Stimulated activated naive B cell treated with anti-CD40 and anti-IgM and Interleukin-4, amounts not matched to agents 10 μg/mL and 1 μg/mL and 100 μg/mL, for 72 hours (primary cell): ENCODE data around the gene KRTAP12-3.
"Not testable (repeated sequence)": the region's sequence is repeated elsewhere in the genome, so short reads cannot be mapped to it uniquely, and the experiment has no call there.

Source experiments
- ATAC-seq, 2 donors: fragments of 150-1000 bp; cut with Tn5 transposase; replicated peaks; 2 replicates each; pipeline ENCODE4 v1.10.0; 2021; ENCODE audit warnings: moderate library complexity in 1 of 2
- DNase-seq: peaks from one replicate; pipeline ENCODE4 v3.0.0; 2021
- H3K27ac Mint-ChIP-seq: one replicate; pipeline ENCODE4 v1.8.0; 2022; ENCODE audit warnings: mild to moderate bottlenecking, mixed read lengths
- H3K27me3 Mint-ChIP-seq, 2 donors: one replicate each; pipeline ENCODE4 v1.8.0; 2022; ENCODE audit warnings: mixed read lengths in 2 of 2
- H3K36me3 Mint-ChIP-seq, 2 donors: one replicate each; pipeline ENCODE4 v1.8.0; 2022; ENCODE audit warnings: mixed read lengths in 2 of 2, mild to moderate bottlenecking in 1 of 2
- H3K4me1 Mint-ChIP-seq, 2 donors: one replicate each; pipeline ENCODE4 v1.8.0; 2022; ENCODE audit warnings: mixed read lengths in 2 of 2, mild to moderate bottlenecking in 1 of 2
- H3K4me3 Mint-ChIP-seq, 2 donors: one replicate each; pipeline ENCODE4 v1.8.0; 2022; ENCODE audit warnings: mild to moderate bottlenecking in 2 of 2, mixed read lengths in 2 of 2, moderate library complexity in 1 of 2
- H3K9me3 Mint-ChIP-seq, 2 donors: one replicate each; pipeline ENCODE4 v1.8.0; 2022; ENCODE audit warnings: mixed read lengths in 2 of 2, mild to moderate bottlenecking in 1 of 2

The KRTAP12-3 gene, protein sequence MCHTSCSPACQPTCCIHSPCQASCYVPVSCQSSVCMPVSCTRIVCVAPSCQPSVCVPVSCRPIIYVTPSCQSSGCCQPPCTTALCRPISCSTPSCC

DNA sequence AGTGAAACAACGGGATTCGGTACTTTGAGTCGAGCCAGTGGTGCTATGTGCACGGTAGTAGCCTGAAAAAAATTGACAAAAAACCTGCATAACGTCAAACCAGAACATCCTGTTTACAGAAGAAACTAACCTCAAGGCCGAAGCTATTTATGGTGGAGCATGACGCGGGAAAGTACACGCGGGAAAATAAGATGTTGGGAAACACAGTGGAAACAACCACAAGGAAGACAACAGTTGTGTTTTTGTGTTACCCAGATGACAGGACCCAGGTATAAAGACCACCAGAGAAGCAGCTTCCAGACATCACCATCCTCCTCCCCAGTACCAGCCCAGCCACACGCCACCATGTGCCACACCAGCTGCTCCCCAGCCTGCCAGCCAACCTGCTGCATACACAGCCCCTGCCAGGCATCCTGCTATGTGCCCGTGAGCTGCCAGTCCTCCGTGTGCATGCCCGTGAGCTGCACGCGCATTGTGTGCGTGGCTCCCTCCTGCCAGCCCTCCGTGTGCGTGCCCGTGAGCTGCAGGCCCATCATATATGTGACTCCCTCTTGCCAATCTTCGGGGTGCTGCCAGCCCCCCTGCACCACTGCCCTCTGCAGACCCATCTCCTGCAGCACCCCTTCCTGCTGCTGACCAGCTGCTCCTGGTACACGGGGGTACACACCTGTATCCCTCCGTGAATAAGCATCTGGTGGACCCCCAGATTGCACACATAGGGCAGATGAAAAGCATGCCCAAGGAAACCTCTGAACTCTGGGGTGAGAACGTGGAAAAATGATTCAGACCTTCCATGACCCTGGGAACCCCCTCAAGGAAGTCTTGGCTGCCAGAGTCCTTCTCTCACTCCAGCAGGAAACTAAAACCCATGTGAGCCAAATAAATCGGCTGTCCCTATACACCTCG lies at the start of gene KRTAP12-3:
TSS of gene KRTAP12-3 (plus strand) at position 298 of the 906 bp plus-strand sequence. CDS start at position 346, 48 bp downstream.
- no peaks in the 10 kb centered on the region for H3K4me1 Mint-ChIP-seq
- H3K27me3 Mint-ChIP-seq = peaks cover 46 to 54% of the 10 kb centered on the region in 2 donors
- no peak for ATAC-seq
- H3K9me3 Mint-ChIP-seq = peaks cover 18 to 21% of the 10 kb centered on the region in 2 donors
- no peak within 1 kb of the TSS for H3K4me3 Mint-ChIP-seq
- peaks cover 0 to 8% of the 10 kb centered on the region in 2 donors for H3K36me3 Mint-ChIP-seq
- no peak for DNase-seq
- no peak within 1 kb of the TSS for H3K27ac Mint-ChIP-seq

DNA sequence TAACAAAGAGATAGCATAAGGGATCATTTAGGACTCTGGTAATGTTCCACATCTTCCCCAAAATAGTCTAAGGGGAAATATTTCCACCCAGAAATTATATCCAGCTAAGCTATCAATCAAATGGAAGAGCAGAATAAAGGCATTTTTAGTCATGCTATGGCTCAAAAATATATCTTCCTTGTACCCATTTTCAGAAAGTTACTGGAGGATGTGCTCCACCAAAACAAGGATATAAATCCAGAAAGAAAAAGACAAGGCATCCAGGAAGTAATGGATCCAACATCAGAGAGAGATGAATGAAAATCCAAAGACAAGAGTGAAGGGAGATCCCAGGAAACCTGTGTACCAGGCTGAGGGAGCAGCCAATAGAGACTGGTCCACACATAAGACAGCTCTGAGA lies 48.5 kb upstream of the KRTAP12-3 start:
- Mint-ChIP-seq H3K4me3 (no peak overlapping the region), H3K9me3 (peaks cover 22 to 26% of the 10 kb centered on the region in 2 donors), H3K27ac (no peak overlapping the region), H3K36me3 (peaks cover 3 to 8% of the 10 kb centered on the region in 2 donors), H3K27me3 (peaks cover 36 to 44% of the 10 kb centered on the region in 2 donors), H3K4me1 (no peaks in the 10 kb centered on the region)
- ATAC-seq (no peak), DNase-seq (no peak)

DNA sequence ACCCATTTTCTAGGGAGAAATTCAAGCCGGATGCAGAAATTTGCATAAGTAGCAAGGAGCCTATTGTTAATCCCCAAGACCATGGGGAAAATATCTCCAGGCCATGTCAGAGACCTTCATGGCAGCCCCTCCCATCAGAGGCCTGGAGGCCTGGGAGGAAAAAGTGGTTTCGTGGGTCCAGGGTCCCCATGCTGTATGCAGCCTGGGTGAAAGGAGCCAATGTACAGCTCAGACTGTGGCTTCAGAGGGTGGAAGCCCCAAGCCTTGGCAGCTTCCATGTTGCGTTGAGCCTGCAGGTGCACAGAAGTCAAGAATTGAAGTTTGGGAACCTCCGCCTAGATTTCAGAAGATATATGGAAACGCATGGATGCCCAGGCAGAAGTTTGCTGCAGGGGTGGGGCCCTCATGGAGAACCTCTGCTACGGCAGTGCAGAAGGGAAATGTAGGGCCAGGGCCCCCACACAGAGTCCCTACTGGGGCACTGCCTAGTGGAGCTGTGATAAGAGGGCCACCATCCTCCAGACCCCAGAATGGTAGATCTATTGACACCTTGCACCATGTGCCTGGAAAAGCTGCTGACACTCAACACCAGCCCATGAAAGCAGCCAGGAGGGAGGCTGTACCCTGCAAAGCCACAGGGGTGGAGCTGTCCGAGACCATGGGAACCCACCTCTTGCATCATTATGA lies 47.4 kb upstream of the KRTAP12-3 start:
- DNase-seq, H3K27ac Mint-ChIP-seq, H3K4me1 Mint-ChIP-seq, H3K36me3 Mint-ChIP-seq, ATAC-seq, H3K4me3 Mint-ChIP-seq: not testable (repeated sequence)
- peaks cover 22 to 26% of the 10 kb centered on the region in 2 donors for H3K9me3 Mint-ChIP-seq
- H3K27me3 Mint-ChIP-seq = peaks cover 36 to 40% of the 10 kb centered on the region in 2 donors

DNA sequence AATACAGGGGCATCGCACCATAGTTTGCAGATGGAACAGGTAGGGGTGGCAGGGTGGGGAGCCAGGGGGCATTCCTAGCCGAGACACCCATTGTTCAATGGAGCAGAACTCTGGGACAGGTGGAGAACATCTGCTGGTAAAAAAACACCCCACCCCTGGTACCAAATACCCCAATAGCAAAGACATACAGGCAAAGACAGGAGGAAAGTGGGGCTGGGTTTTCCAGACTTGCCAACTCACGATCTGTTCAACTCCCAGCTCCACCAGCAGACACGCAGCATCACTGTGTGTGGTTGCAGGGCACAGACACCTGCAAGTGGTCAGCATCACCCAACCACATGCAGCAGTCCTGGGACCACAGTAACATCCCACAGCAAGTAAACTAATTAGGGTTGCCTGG lies 46.2 kb upstream of the KRTAP12-3 start:
- Mint-ChIP-seq H3K9me3 (peaks cover 20 to 26% of the 10 kb centered on the region in 2 donors), H3K4me1 (no peaks in the 10 kb centered on the region), H3K4me3 (no peak overlapping the region), H3K27me3 (peaks cover 32% of the 10 kb centered on the region in 2 donors), H3K27ac (no peak overlapping the region), H3K36me3 (peaks cover 3 to 8% of the 10 kb centered on the region in 2 donors)
- ATAC-seq = no peak
- DNase-seq = no peak

DNA sequence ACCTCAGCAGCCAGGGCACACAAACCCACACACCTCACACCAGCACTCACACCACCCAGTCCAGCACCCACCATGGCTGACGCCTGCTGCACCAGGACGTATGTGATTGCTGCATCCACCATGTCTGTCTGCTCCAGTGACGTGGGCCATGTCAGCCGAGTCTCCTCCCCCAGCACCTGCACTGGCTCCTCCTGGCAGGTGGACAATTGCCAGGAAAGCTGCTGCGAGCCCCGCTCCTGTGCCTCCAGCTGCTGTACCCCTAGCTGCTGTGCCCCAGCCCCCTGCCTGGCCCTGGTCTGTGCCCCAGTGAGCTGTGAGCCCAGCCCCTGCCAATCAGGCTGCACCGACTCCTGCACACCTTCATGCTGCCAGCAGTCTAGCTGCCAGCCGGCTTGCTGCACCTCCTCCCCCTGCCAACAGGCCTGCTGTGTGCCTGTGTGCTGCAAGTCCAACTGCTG lies 45.7 kb upstream of the KRTAP12-3 start, which contains the start of gene KRTAP10-8:
TSS of gene KRTAP10-8 (plus strand) at position 51 of the 458 bp plus-strand sequence. CDS start at position 73, 22 bp downstream.
- Mint-ChIP-seq H3K27ac (no peak within 1 kb of the TSS), H3K36me3 (peaks cover 3 to 8% of the 10 kb centered on the region in 2 donors), H3K4me3 (no peak within 1 kb of the TSS), H3K9me3 (peaks cover 19 to 26% of the 10 kb centered on the region in 2 donors), H3K4me1 (no peaks in the 10 kb centered on the region), H3K27me3 (peaks cover 28 to 30% of the 10 kb centered on the region in 2 donors)
- no peak for ATAC-seq
- no peak for DNase-seq

DNA sequence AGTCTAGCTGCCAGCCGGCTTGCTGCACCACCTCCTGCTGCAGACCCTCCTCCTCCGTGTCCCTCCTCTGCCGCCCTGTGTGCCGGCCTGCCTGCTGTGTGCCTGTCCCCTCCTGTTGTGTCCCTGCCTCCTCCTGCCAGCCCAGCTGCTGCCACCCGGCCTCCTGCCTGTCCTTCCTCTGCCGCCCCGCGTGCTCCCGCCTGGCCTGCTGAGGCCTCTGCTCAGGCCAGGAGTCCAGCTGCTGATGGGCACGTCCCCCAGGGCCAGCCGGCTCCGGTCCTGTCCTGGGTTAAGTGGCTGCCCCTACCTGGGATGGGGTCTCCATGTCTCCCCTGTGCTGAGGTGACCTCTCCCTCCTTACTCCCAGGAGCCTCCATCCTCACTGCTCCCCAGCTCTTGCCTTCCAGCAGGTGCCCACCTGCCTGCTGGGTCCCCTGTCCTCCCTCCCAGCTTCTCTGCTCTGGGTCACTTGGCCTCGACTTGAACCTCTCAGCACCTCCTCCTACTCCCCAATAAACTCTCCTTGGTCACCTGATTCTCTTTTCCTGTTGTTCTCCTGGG lies 45.0 kb upstream of the KRTAP12-3 start:
- Mint-ChIP-seq H3K9me3 (peaks cover 19 to 26% of the 10 kb centered on the region in 2 donors), H3K4me1 (no peaks in the 10 kb centered on the region), H3K36me3 (peaks cover 3 to 8% of the 10 kb centered on the region in 2 donors), H3K27me3 (peaks cover 26 to 27% of the 10 kb centered on the region in 2 donors), H3K27ac (no peak overlapping the region), H3K4me3 (no peak overlapping the region)
- DNase-seq = no peak
- no peak for ATAC-seq

DNA sequence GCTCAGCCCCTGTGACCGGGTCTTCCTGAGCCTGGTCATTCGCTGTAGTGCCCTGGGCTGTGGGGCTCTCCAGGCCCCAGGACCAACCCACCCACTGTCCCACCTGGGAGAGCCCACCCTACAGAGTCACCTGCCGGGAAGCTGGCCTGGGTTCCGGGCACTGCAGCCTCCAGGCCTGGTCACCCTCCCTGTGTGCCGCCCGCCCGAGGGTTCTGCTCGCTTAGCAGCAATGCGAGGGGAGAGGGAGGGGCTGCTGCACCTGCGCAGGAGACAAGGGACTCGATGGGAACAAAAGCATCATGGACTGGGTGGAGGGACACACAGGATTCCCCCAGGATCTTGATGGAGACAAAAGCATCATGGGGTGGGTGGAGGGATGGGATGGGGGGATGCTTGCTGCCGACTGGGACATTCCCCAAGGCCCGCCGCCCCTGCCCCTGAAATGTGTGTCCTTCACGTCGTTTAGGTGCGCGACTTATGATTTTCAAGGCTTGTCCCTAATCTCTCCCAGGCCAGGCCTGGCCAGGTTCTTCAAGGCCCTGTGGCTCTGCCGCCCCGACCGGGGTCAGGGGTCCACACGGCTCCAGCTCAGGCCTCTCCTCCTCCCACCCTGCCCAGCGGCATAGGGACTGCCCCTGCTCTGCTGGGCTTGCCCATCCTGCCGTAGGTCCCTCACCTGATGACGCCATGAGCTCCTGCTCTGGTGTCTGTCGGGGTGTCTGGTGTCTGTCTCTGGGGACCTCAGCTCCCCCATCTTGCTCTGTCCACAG lies 44.2 kb upstream of the KRTAP12-3 start:
- Mint-ChIP-seq H3K36me3 (peaks cover 3 to 8% of the 10 kb centered on the region in 2 donors), H3K27ac (no peak overlapping the region), H3K4me1 (peaks cover 4 to 5% of the 10 kb centered on the region in 2 donors), H3K4me3 (no peak overlapping the region), H3K27me3 (peaks cover 24 to 27% of the 10 kb centered on the region in 2 donors), H3K9me3 (peaks cover 20 to 26% of the 10 kb centered on the region in 2 donors)
- no peak for ATAC-seq
- DNase-seq = no peak

DNA sequence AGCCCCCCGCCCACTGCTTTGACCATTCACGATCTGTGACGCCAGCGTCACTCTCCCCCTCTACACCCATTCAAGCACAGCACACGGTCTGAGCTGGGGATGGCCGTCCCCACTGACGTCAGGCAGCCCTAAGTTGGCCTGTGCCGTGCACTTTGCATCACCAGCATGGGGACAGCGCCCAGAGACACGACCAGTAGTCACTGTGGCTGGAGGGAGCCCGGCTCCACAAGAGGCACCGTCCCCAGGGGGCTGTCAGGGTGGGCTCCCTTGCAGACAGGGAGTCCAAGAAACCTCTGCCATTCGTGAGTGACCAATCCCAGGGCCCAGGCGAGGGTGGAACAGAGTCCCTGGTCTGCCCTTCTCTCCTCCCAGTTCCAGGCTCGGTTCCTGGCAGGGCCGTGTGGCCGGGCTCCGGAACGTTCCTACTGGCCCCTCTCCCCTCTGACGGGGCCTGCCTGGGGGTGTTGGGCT lies 43.5 kb upstream of the KRTAP12-3 start:
- peaks cover 3 to 13% of the 10 kb centered on the region in 2 donors for H3K36me3 Mint-ChIP-seq
- H3K27ac Mint-ChIP-seq = no peak overlapping the region

DNA sequence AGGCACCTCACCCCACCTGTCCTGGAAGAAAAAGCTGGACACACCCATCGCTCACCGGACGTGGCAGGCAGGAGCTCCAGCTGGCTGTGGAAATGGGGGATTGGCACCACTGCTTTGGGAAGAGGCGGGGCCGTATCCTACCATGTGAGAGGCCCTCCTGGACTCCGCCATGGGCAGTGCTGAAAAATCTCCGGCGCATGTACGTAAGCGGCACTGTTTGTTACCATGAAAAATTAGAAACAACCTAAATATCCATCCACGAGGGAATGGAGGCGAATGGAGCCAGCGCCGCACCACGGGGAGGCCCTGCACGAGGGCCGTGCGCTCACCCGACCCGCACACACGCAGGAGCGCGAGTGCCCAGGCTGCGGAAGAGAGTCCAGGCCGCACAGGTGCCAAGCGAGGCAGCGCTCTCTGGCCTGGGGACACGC lies 42.8 kb upstream of the KRTAP12-3 start:
- peaks cover 21 to 22% of the 10 kb centered on the region in 2 donors for H3K9me3 Mint-ChIP-seq
- no peak overlapping the region for H3K4me3 Mint-ChIP-seq
- DNase-seq (no peak), ATAC-seq (no peak)
- peaks cover 10 to 11% of the 10 kb centered on the region in 2 donors for H3K4me1 Mint-ChIP-seq
- peaks cover 17 to 24% of the 10 kb centered on the region in 2 donors for H3K27me3 Mint-ChIP-seq
- peaks cover 3 to 21% of the 10 kb centered on the region in 2 donors for H3K36me3 Mint-ChIP-seq
- H3K27ac Mint-ChIP-seq = no peak overlapping the region

More for the DNA sequence above, 43.5 kb upstream of the KRTAP12-3 start:
- H3K4me3 Mint-ChIP-seq = no peak overlapping the region
- peaks cover 21 to 23% of the 10 kb centered on the region in 2 donors for H3K9me3 Mint-ChIP-seq
- peaks cover 10 to 11% of the 10 kb centered on the region in 2 donors for H3K4me1 Mint-ChIP-seq
- ATAC-seq = no peak
- DNase-seq = no peak
- H3K27me3 Mint-ChIP-seq = peaks cover 21 to 24% of the 10 kb centered on the region in 2 donors

DNA sequence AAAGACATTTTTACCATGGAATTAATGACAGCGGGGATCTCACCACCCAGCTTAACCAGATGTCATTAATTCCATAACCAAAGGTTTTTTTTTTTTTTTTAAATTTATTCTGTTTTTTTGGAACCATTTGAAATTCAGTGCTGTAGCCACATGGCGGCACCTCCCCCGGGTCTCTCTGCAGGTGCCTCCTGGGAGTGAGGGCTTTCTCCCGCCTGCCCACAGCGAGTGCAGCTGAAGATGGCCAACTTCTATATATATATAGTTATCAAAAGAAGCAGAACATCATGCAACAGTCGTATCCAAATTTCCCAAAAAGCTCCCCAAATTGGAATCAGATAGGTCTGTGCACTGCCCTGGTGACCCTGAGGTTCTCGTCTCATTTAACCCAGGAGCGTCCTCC lies 42.3 kb upstream of the KRTAP12-3 start:
- H3K4me1 Mint-ChIP-seq = peaks cover 10 to 11% of the 10 kb centered on the region in 2 donors
- H3K36me3 Mint-ChIP-seq = peaks cover 3 to 23% of the 10 kb centered on the region in 2 donors
- DNase-seq (no peak), ATAC-seq (no peak)
- H3K27me3 Mint-ChIP-seq = peaks cover 17 to 24% of the 10 kb centered on the region in 2 donors
- no peak overlapping the region for H3K4me3 Mint-ChIP-seq
- H3K27ac Mint-ChIP-seq = no peak overlapping the region
- H3K9me3 Mint-ChIP-seq = peaks cover 20 to 23% of the 10 kb centered on the region in 2 donors

DNA sequence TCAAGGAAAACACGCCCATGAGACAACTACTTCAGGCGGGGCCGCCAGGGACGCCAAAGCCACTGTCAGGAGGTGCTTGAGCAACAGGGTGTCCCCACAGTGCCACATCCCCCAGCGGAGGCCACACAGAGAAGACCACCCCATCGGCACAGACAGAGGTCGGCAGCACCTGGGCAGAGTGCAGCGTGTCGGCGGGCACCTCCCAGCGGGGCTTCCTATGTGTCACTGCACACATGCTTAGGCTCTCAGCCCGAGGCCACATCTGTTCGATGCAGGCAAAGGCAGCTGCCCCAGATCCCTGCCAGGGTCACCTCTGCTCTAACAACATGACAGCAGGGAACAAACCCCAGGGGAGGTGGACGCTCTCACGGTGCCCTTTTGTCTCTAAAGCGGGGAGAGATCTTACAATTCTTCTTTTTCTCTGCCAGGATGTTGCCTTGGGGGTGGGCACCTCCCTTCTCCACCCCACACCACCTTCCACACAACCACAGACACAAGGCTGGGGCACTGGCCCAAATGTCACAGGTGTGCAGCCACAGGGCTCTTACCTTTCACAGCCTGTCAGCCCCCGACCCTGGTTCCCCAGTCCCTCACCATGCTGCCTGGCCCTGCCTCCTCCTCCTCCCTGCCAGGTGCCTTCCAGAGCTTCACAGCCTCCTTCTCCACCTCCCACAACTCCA lies 41.7 kb upstream of the KRTAP12-3 start:
- Mint-ChIP-seq H3K4me1 (peaks cover 10 to 11% of the 10 kb centered on the region in 2 donors), H3K9me3 (peaks cover 17 to 28% of the 10 kb centered on the region in 2 donors), H3K36me3 (peaks cover 4 to 27% of the 10 kb centered on the region in 2 donors), H3K27me3 (peaks cover 17 to 24% of the 10 kb centered on the region in 2 donors), H3K4me3 (no peak overlapping the region), H3K27ac (no peak overlapping the region)
- DNase-seq (no peak), ATAC-seq (no peak)

DNA sequence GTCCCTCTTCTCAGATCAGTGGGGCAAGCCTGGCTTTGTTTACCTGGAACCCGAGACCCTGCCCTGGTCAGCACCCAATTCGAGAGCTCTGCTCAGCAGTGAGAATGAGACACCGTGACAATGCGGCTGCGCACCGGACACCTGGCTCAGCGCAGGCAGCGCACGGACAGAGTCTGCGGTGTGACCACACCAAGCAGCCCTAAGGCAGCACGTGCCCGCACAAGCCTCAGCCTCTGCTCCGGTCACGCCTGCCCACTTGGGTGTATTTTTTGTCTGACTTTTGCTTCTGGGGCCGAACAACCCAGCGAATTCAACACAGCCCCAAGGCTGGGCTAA lies 41.2 kb upstream of the KRTAP12-3 start:
- peaks cover 1 to 23% of the 10 kb centered on the region in 2 donors for H3K36me3 Mint-ChIP-seq
- DNase-seq (no peak), ATAC-seq (no peak)
- peaks cover 10 to 11% of the 10 kb centered on the region in 2 donors for H3K4me1 Mint-ChIP-seq
- no peak overlapping the region for H3K4me3 Mint-ChIP-seq
- H3K9me3 Mint-ChIP-seq = peaks cover 14 to 23% of the 10 kb centered on the region in 2 donors
- H3K27me3 Mint-ChIP-seq = peaks cover 17 to 24% of the 10 kb centered on the region in 2 donors
- no peak overlapping the region for H3K27ac Mint-ChIP-seq
